Mesendoderm (in vitro differentiated cells): ENCODE data around the gene RBMS1.
A peak's percentile ranks its signal among the peaks of the same experiment; 100 is the strongest.

Experiments used
- DNase-seq: peaks from one replicate; pipeline ENCODE4 v3.0.0; 2013
- H2AK5ac ChIP-seq: 2 replicates; pipeline ENCODE4 v1.6.1; 2013; ENCODE audit warnings: low read length, inconsistent platforms
- H2BK120ac ChIP-seq: 2 replicates; pipeline ENCODE4 v1.6.1; 2013; ENCODE audit warnings: low read depth, mild to moderate bottlenecking, low read length, moderate library complexity, mixed read lengths
- H2BK15ac ChIP-seq: replicated peaks from 2 replicates; pipeline ENCODE4 v1.6.1; 2013; ENCODE audit warnings: low read depth, mild to moderate bottlenecking, moderate library complexity
- H2BK5ac ChIP-seq: 2 replicates; pipeline ENCODE4 v1.6.1; 2013; ENCODE audit warnings: low read length, inconsistent platforms
- H3K18ac ChIP-seq: 2 replicates; pipeline ENCODE4 v1.6.1; 2013; ENCODE audit warnings: mild to moderate bottlenecking, low read length, mixed read lengths
- H3K23ac ChIP-seq: one replicate; pipeline ENCODE4 v1.6.1; 2013; ENCODE audit warnings: low read length
- H3K27ac ChIP-seq: 2 replicates; pipeline ENCODE4 v1.5.1; 2013; ENCODE audit warnings: low read depth, mild to moderate bottlenecking, inconsistent platforms, low read length, moderate library complexity
- H3K27me3 ChIP-seq: 2 replicates; pipeline ENCODE4 v1.6.1; 2013; ENCODE audit warnings: low read length, control low read depth, mild to moderate bottlenecking, inconsistent platforms; ENCODE audit not compliant: insufficient read depth, poor library complexity
- H3K36me3 ChIP-seq: 2 replicates; pipeline ENCODE4 v1.6.1; 2013; ENCODE audit warnings: low read length, inconsistent platforms; ENCODE audit not compliant: control insufficient read depth, insufficient read depth
- H3K4ac ChIP-seq: one replicate; pipeline ENCODE4 v1.6.1; 2013; ENCODE audit warnings: low read depth, mild to moderate bottlenecking, low read length, moderate library complexity
- H3K4me1 ChIP-seq: 2 replicates; pipeline ENCODE4 v1.6.1; 2013; ENCODE audit warnings: low read depth, low read length, inconsistent platforms; ENCODE audit not compliant: control insufficient read depth
- H3K4me2 ChIP-seq: 2 replicates; pipeline ENCODE4 v1.6.1; 2013; ENCODE audit warnings: low read length
- H3K4me3 ChIP-seq: 2 replicates; pipeline ENCODE4 v1.5.1; 2013; ENCODE audit warnings: mild to moderate bottlenecking, low read length
- H3K56ac ChIP-seq: one replicate; pipeline ENCODE4 v1.6.1; 2013; ENCODE audit warnings: low read length
- H3K79me1 ChIP-seq: 2 replicates; pipeline ENCODE4 v1.6.1; 2013; ENCODE audit warnings: low read length, inconsistent platforms
- H3K79me2 ChIP-seq: 2 replicates; pipeline ENCODE4 v1.6.1; 2013; ENCODE audit warnings: mild to moderate bottlenecking, low read length; ENCODE audit not compliant: control insufficient read depth, insufficient read depth
- H3K9ac ChIP-seq: 2 replicates; pipeline ENCODE4 v1.6.1; 2013; ENCODE audit warnings: low read length, inconsistent platforms
- H4K5ac ChIP-seq: one replicate; pipeline ENCODE4 v1.6.1; 2013; ENCODE audit warnings: low read length
- H4K8ac ChIP-seq: one replicate; pipeline ENCODE4 v1.6.1; 2013; ENCODE audit warnings: low read depth, mild to moderate bottlenecking, control low read depth, low read length, moderate library complexity
- WGBS: extraction: QIAGEN DNeasy Blood & Tissue Kit; methylation state at CpG from one replicate; pipeline ENCODE4 v1.1.7; 2013; ENCODE audit warnings: low lambda C conversion rate, missing lambda C conversion rate; ENCODE audit not compliant: insufficient coverage; ENCODE audit errors: extremely low coverage; 5-methylcytosine and 5-hydroxymethylcytosine counted together

The RBMS1 gene

GRCh38 chr2:160401895-160402294 is 91.7 kb downstream of the RBMS1 start:
- H3K18ac ChIP-seq: no peak overlapping the region
- no peak overlapping the region for H3K4me3 ChIP-seq
- WGBS: no CpG with 5 or more reads among the region's 4 CpGs
- no peaks in the 10 kb centered on the region for H3K27me3 ChIP-seq
- H2BK15ac ChIP-seq: no peak overlapping the region
- H2AK5ac ChIP-seq: no peak overlapping the region
- H3K79me1 ChIP-seq: peaks cover 9% of the 10 kb centered on the region
- H3K4me2 ChIP-seq: no peak overlapping the region
- H3K27ac ChIP-seq: no peak overlapping the region
- H3K36me3 ChIP-seq: no peaks in the 10 kb centered on the region
- H2BK5ac ChIP-seq: no peak overlapping the region
- no peak overlapping the region for H4K8ac ChIP-seq
- H3K79me2 ChIP-seq: peaks cover 67% of the 10 kb centered on the region
- H3K9ac ChIP-seq: no peak overlapping the region
- DNase-seq: peak; percentile 66
- no peak overlapping the region for H4K5ac ChIP-seq
- peaks cover 19% of the 10 kb centered on the region for H3K4me1 ChIP-seq
- H2BK120ac ChIP-seq: no peak overlapping the region
- no peak overlapping the region for H3K23ac ChIP-seq
- no peak overlapping the region for H3K4ac ChIP-seq
- no peak overlapping the region for H3K56ac ChIP-seq

- H3K79me1 ChIP-seq: peaks cover 11% of the 10 kb centered on the region
- no peak overlapping the region for H3K9ac ChIP-seq
- no peak overlapping the region for H3K18ac ChIP-seq
- H3K36me3 ChIP-seq: no peaks in the 10 kb centered on the region
- no peak overlapping the region for H3K4ac ChIP-seq
- H2AK5ac ChIP-seq: no peak overlapping the region
- no peaks in the 10 kb centered on the region for H3K27me3 ChIP-seq
- DNase-seq: no peak
- no peak overlapping the region for H3K23ac ChIP-seq
- no peak overlapping the region for H3K4me3 ChIP-seq
- no peak overlapping the region for H3K4me2 ChIP-seq
- no peak overlapping the region for H2BK5ac ChIP-seq
- no peak overlapping the region for H2BK15ac ChIP-seq
- H2BK120ac ChIP-seq: no peak overlapping the region
- no peak overlapping the region for H3K27ac ChIP-seq
- WGBS: no CpG with 5 or more reads among the region's 1 CpG
- H3K56ac ChIP-seq: no peak overlapping the region
- no peak overlapping the region for H4K5ac ChIP-seq
- H3K4me1 ChIP-seq: peaks cover 18% of the 10 kb centered on the region
- peaks cover 61% of the 10 kb centered on the region for H3K79me2 ChIP-seq
- no peak overlapping the region for H4K8ac ChIP-seq
These were observed 93.7 kb downstream of the RBMS1 start for GRCh38 chr2:160399880-160400279.

GRCh38 chr2:160397530-160397865 is 96.1 kb downstream of the RBMS1 start:
- H2BK15ac ChIP-seq: no peak overlapping the region
- peaks cover 10% of the 10 kb centered on the region for H3K4me1 ChIP-seq
- H3K56ac ChIP-seq: no peak overlapping the region
- no peak overlapping the region for H3K27ac ChIP-seq
- peaks cover 7% of the 10 kb centered on the region for H3K79me1 ChIP-seq
- H3K27me3 ChIP-seq: no peaks in the 10 kb centered on the region
- no peak overlapping the region for H2AK5ac ChIP-seq
- no peak overlapping the region for H3K4me3 ChIP-seq
- peak overlapping the region; percentile 10 for H3K18ac ChIP-seq
- H3K4ac ChIP-seq: no peak overlapping the region
- H3K36me3 ChIP-seq: no peaks in the 10 kb centered on the region
- H4K5ac ChIP-seq: no peak overlapping the region
- no peak overlapping the region for H2BK5ac ChIP-seq
- WGBS: no CpG with 5 or more reads among the region's 2 CpGs
- peaks cover 54% of the 10 kb centered on the region for H3K79me2 ChIP-seq
- no peak overlapping the region for H3K23ac ChIP-seq
- H2BK120ac ChIP-seq: no peak overlapping the region
- H3K4me2 ChIP-seq: no peak overlapping the region
- DNase-seq: peak; percentile 76
- no peak overlapping the region for H3K9ac ChIP-seq
- no peak overlapping the region for H4K8ac ChIP-seq

GRCh38 chr2:160394153-160394552 is 99.5 kb downstream of the RBMS1 start:
- H3K4me3 ChIP-seq: no peak overlapping the region
- H4K8ac ChIP-seq: no peak overlapping the region
- no peak overlapping the region for H3K23ac ChIP-seq
- no peak overlapping the region for H3K18ac ChIP-seq
- DNase-seq: no peak
- no peak overlapping the region for H4K5ac ChIP-seq
- no CpG with 5 or more reads among the region's 1 CpG for WGBS
- no peak overlapping the region for H2BK5ac ChIP-seq
- no peak overlapping the region for H3K27ac ChIP-seq
- no peaks in the 10 kb centered on the region for H3K36me3 ChIP-seq
- H2BK15ac ChIP-seq: no peak overlapping the region
- H3K27me3 ChIP-seq: no peaks in the 10 kb centered on the region
- peaks cover 6% of the 10 kb centered on the region for H3K79me1 ChIP-seq
- H3K4me1 ChIP-seq: peaks cover 10% of the 10 kb centered on the region
- no peak overlapping the region for H2BK120ac ChIP-seq
- no peak overlapping the region for H2AK5ac ChIP-seq
- peaks cover 58% of the 10 kb centered on the region for H3K79me2 ChIP-seq
- H3K9ac ChIP-seq: no peak overlapping the region
- H3K4me2 ChIP-seq: no peak overlapping the region
- no peak overlapping the region for H3K56ac ChIP-seq
- no peak overlapping the region for H3K4ac ChIP-seq

- H2BK120ac ChIP-seq: no peak overlapping the region
- no peak overlapping the region for H4K5ac ChIP-seq
- no peak overlapping the region for H3K18ac ChIP-seq
- no peak overlapping the region for H3K27ac ChIP-seq
- H4K8ac ChIP-seq: peak overlapping the region; percentile 56
- no peak overlapping the region for H3K4me2 ChIP-seq
- H3K79me1 ChIP-seq: peaks cover 15% of the 10 kb centered on the region
- H3K4ac ChIP-seq: no peak overlapping the region
- no peak overlapping the region for H3K56ac ChIP-seq
- H3K9ac ChIP-seq: no peak overlapping the region
- no peak overlapping the region for H3K23ac ChIP-seq
- no peaks in the 10 kb centered on the region for H3K36me3 ChIP-seq
- no CpG with 5 or more reads among the region's 3 CpGs for whole genome bisulfite sequencing
- no peak overlapping the region for H2BK5ac ChIP-seq
- DNase-seq: no peak
- no peak overlapping the region for H2BK15ac ChIP-seq
- H3K4me3 ChIP-seq: no peak overlapping the region
- peaks cover 65% of the 10 kb centered on the region for H3K79me2 ChIP-seq
- H2AK5ac ChIP-seq: no peak overlapping the region
- no peaks in the 10 kb centered on the region for H3K27me3 ChIP-seq
- H3K4me1 ChIP-seq: peaks cover 7% of the 10 kb centered on the region
These were observed 101.4 kb downstream of the RBMS1 start for GRCh38 chr2:160392201-160392600.
